GM12892 (cell line): ENCODE measurements around the gene NFATC2.

ENCODE experiments used
- POLR2AphosphoS5 ChIP-seq: IDR thresholded peaks from 2 replicates; pipeline ENCODE4 v1.6.1; 2011; ENCODE audit warnings: low read depth, low read length, control low read depth
- TAF1 ChIP-seq: IDR thresholded peaks from 2 replicates; pipeline ENCODE4 v1.6.1; 2011; ENCODE audit warnings: low read depth, mild to moderate bottlenecking, control low read depth, low read length, borderline replicate concordance

DNA sequence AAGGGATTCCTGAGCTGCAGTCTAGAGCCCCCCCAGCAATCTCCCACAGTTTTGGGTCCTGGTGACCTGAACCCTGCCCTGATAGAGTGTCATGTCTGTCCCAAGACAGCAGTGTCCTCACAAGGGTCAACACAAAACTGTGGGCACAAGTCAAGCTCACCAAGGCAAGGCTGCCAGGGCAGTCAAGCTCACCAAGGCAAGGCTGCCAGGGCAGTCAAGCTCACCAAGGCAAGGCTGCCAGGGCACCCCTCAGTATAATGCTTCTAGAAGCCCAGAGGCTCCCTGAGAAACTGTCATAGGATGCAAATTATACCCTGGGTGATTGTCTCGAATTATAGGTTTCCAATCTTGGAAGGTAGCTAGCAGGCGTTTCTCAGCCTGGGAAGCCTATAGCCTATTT, 108.5 kb downstream of the NFATC2 start:
- TF ChIP-seq POLR2AphosphoS5, result no peak
- TF ChIP-seq TAF1, result no peak
